Measurements from ENCODE around the gene BTBD19. TPM values are rescaled to one million over a fixed set of nuclear protein-coding genes. Genes with fewer than 3 reads are reported as not detected.
A peak's percentile ranks its signal among the peaks of the same experiment; 100 is the strongest.
"Not testable (repeated sequence)": the region's sequence is repeated elsewhere in the genome, so short reads cannot be mapped to it uniquely, and the experiment has no call there.

BTBD19 gene
- total RNA-seq, 2 experiments from 2014 or later: 4.5 to 8.8 TPM

DNA sequence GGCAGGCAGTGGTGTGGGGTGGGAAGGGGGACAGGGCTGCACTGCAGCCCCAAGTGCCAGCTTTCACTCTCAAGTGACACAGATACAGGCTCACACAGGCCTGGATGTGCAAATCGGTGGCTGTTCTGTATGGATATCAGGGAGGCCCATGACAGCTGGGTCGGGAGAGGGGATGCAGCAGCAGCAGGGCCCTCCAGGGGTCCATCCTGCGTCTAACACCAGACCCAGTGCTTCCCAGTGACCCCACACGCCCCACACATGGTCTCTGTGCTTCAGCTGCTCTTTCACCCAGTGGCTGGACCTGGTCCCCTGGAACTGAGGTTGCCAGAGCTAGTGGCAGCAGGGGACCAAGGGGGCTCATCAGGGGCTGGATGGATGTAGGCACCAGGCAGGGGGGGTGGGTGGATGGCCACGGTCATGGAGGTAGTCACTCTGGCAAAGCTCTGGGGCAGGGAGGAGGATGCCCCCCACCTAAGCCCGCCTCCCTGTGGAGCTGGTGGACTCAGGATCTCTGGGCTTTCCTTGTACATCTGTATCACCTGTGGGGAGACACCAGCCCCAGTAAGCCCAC is 13.9 kb downstream of the BTBD19 start:
- H3K9me3 Mint-ChIP-seq (ENCODE audit: insufficient read depth): no peaks in the 10 kb centered on the region
- H3K36me3 Mint-ChIP-seq (ENCODE audit: low read depth): no peaks in the 10 kb centered on the region
- no peak overlapping the region for H3K4me3 Mint-ChIP-seq
- ChIA-PET POLR2A (interaction anchor here (0.6 to 16.3 kb wide), 7 partner anchors 8 to 189 kb away, joined by 5 to 713 read pairs (median 40); partner anchors contain the start of genes BEST4, BTBD19, DYNLT4 and HECTD3), CTCF (interaction anchor here (0.8 to 2.8 kb wide), 9 partner anchors 9 to 481 kb away, joined by 3 to 10 read pairs (median 5); partner anchors contain the start of genes HECTD3, PLK3 and UROD)
- no peak overlapping the region for H3K27ac Mint-ChIP-seq
- no peaks in the 10 kb centered on the region for H3K27me3 Mint-ChIP-seq (ENCODE audit: low read depth)
- ATAC-seq: no peak
- DNase-seq: no peak
- H3K4me1 Mint-ChIP-seq (ENCODE audit: low read depth): peaks cover 48% of the 10 kb centered on the region

DNA sequence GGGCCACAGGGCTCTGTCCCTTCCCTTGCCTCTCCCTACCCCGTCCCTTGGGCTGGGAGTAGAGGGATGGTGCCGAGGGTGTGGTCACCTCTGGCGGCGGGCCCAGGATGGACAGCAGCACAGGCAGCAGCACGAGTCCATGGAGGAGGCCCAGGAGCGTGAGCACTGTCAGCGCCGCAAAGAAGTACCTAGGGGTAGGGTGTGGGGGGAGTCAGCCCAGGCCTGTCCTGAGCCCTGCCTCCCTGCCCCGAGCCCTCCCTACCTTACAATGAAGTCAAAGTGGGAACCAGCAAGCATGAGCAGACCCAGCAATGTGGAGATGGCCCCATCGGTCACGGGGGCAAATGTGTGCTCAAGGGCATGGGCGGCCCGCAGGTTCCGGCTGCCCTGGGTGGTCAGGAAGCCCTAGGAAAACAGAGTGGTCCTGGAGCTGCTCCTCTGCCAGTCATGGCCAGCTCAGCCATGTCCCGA is 14.7 kb downstream of the BTBD19 start:
- no peaks in the 10 kb centered on the region for H3K27me3 Mint-ChIP-seq (ENCODE audit: low read depth)
- H3K9me3 Mint-ChIP-seq (ENCODE audit: insufficient read depth): no peaks in the 10 kb centered on the region
- POLR2A ChIA-PET: interaction anchor here (1.0 to 16.3 kb wide), 5 partner anchors 19 to 188 kb away, joined by 3 to 713 read pairs (median 115); partner anchors contain the start of genes BEST4, BTBD19, DYNLT4 and HECTD3
- no peak overlapping the region for H3K4me3 Mint-ChIP-seq
- ATAC-seq (no peak), DNase-seq (no peak)
- H3K27ac Mint-ChIP-seq: peak overlapping the region; percentile 30
- no peaks in the 10 kb centered on the region for H3K36me3 Mint-ChIP-seq (ENCODE audit: low read depth)
- CTCF ChIA-PET: interaction anchor here (1.6 to 2.8 kb wide), 4 partner anchors 23 to 189 kb away, joined by 5 to 10 read pairs (median 8); partner anchors contain the start of genes HECTD3, PLK3 and UROD
- H3K4me1 Mint-ChIP-seq (ENCODE audit: low read depth): peaks cover 43% of the 10 kb centered on the region

DNA sequence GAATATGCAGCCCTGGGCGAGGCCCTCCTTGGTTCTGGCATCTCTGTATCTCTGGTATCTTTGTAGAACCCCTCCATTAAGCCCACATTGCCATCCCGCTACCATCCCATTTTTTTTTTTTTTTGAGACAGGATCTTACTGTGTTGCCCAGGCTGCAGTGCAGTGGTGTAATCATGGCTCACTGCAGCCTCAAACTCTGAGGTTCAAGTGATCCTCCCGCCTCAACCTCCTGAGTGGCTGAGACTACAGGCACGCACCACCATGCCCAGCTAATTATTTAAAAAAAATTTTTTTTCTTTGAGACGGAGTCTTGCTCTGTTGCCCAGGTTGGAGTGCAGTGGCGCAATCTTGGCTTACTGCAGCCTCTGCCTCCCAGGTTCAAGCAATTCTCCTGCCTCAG is 16.1 kb downstream of the BTBD19 start:
- ChIA-PET POLR2A (interaction anchor here (0.6 to 16.3 kb wide), 4 partner anchors 20 to 97 kb away, joined by 3 to 713 read pairs (median 284); partner anchors contain the start of genes BEST4, BTBD19, DYNLT4 and PLK3), CTCF (interaction anchor here (1.6 kb wide), 1 partner anchor 13 kb away, joined by 3 read pairs; no protein-coding TSS in a partner anchor)
- H3K4me1 Mint-ChIP-seq (ENCODE audit: low read depth): peaks cover 33% of the 10 kb centered on the region
- not testable (repeated sequence) for H3K36me3 Mint-ChIP-seq (ENCODE audit: low read depth); H3K4me3 Mint-ChIP-seq; H3K27me3 Mint-ChIP-seq (ENCODE audit: low read depth); DNase-seq; H3K9me3 Mint-ChIP-seq (ENCODE audit: insufficient read depth); H3K27ac Mint-ChIP-seq; ATAC-seq

DNA sequence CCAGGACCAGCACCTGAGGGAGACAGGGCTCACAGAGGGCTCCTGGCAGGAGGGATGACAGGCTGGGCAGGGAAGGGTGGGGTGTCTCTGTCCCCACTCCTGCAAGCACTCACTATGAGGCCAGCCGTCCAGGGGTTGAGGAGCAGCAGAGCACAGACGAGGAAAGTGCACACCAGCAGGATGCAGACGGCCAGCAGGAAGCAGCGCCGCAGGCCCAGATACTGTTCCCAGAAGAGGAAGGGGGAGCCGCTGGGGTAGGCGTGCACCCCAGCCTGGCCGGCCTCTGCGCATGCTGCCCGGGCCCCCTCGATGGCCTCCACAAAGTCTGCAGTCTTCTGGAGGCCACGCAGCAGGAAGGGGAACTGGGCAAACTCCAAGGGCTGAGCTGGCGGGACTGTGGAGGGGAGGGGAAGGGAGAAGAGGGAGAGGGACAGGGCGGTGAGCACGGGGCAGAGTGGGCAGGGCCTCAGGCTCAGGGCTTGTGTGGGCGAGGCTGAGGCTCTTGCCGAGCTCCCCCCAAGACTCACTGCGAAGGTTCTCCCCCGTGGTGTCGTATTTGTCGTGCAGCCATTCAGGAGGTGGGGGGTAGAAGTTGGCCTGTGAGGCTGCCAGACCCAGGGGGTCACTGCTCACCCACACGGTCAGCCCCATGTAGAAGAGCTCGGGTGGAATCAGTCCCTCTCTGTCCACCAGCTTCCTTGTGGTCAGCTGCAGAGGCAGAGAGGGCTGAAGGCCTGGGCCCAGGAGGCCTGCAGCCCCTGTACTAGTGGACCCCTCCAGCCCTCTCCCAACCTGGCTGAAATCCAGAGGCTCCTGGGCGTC is 18.3 kb downstream of the BTBD19 start:
- CTCF ChIA-PET: interaction anchor here (1.1 to 2.2 kb wide), 2 partner anchors 9 to 33 kb away, joined by 4 to 9 read pairs; no protein-coding TSS in a partner anchor
- H3K4me1 Mint-ChIP-seq (ENCODE audit: low read depth): peaks cover 15% of the 10 kb centered on the region

DNA sequence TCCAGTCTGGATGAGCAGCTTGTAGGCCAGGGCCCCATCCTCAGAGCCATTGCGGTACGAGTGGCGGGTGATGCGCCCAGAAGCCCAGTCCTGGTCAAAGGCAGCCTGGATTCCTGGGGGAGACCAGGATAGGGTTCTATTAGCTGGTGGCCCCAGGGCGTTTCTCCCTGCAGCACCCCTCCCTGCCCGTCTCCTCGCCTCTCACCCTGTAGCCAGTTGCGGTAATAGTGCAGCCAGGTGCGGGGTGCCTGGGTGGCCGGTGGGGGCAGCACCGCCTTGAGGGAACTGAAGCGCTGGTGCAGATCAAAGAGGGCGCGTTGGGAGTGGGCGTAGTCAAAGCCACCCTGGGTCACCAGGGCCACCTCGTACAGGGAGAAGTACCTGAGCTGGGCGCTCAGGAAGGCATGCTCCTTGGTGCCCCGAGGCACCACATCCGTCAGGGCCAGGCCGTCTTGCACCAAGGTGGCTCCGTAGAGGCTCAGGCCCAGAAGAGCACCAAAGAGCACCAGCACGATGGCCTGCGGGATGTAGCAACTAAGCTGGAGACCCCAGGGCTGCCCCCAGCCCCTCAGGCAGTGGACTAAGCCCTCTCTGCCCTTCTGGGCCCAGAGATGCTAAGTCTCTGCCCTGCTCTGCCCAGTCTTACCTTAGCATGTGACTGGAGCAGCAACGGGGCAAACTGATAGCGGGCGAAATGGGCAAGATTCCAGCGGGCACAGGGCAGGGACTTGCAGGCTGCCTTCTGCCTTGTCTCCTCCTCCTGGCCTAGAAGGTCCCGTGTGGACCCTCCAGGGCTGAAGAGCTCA is 19.1 kb downstream of the BTBD19 start:
- no peaks in the 10 kb centered on the region for H3K27me3 Mint-ChIP-seq (ENCODE audit: low read depth)
- ChIA-PET POLR2A (interaction anchor here (0.9 to 16.3 kb wide), 5 partner anchors 8 to 100 kb away, joined by 3 to 564 read pairs (median 5); partner anchors contain the start of genes PLK3 and RNU5D-1), CTCF (interaction anchor here (1.1 to 2.2 kb wide), 2 partner anchors 8 to 34 kb away, joined by 4 to 9 read pairs; no protein-coding TSS in a partner anchor)

More for the DNA sequence above, 18.3 kb downstream of the BTBD19 start:
- no peak for DNase-seq
- Mint-ChIP-seq H3K27ac (no peak overlapping the region), H3K4me3 (no peak overlapping the region), H3K27me3 (ENCODE audit: low read depth) (no peaks in the 10 kb centered on the region), H3K9me3 (ENCODE audit: insufficient read depth) (no peaks in the 10 kb centered on the region), H3K36me3 (ENCODE audit: low read depth) (no peaks in the 10 kb centered on the region)
- no peak for ATAC-seq
- POLR2A ChIA-PET: interaction anchor here (0.9 to 16.3 kb wide), 5 partner anchors 7 to 99 kb away, joined by 3 to 564 read pairs (median 5); partner anchors contain the start of genes PLK3 and RNU5D-1

DNA sequence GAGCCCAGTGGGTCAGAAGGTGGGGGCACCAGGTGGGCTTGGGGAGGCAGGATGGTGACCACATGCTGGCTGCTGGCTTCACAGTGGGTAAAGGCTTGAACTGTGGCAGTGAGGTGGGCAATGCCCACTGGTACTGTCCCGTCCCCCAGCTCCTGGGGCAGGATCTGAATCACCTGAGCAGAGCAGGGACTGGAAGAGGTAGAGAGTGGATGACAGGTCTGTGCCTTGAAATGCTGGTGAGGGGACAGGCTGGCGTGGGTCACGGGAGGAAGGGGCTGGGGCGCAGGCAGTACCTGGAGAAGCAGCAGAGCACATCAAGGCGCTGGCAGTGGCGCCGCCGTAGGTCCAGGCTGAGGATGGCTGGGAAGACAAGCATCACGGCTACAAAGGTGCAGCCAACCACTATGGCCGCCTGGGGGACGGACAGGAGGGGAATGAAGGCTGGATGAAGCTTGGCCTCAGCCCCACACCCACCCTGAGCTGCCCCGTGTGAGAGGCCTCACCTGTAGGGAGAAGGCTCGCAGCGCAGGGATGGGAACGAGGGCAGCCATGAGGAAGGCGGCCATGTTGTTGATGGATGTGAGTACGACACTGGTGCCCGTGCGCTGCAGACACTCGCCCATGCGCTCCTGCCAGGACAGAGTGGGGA is 19.8 kb downstream of the BTBD19 start:
- Mint-ChIP-seq H3K27me3 (ENCODE audit: low read depth) (no peaks in the 10 kb centered on the region), H3K36me3 (ENCODE audit: low read depth) (no peaks in the 10 kb centered on the region), H3K4me3 (no peak overlapping the region), H3K27ac (no peak overlapping the region), H3K9me3 (ENCODE audit: insufficient read depth) (no peaks in the 10 kb centered on the region), H3K4me1 (ENCODE audit: low read depth) (peaks cover 3% of the 10 kb centered on the region)
- ATAC-seq: no peak
- ChIA-PET POLR2A (interaction anchor here (0.9 to 16.3 kb wide), 4 partner anchors 9 to 100 kb away, joined by 3 to 564 read pairs (median 6); partner anchors contain the start of genes PLK3 and RNU5D-1), CTCF (interaction anchor here (1.1 kb wide), 1 partner anchor 8 kb away, joined by 4 read pairs; no protein-coding TSS in a partner anchor)
- no peak for DNase-seq

More for the DNA sequence above, 19.1 kb downstream of the BTBD19 start:
- Mint-ChIP-seq H3K4me3 (no peak overlapping the region), H3K9me3 (ENCODE audit: insufficient read depth) (no peaks in the 10 kb centered on the region), H3K36me3 (ENCODE audit: low read depth) (no peaks in the 10 kb centered on the region), H3K4me1 (ENCODE audit: low read depth) (peaks cover 10% of the 10 kb centered on the region), H3K27ac (no peak overlapping the region)
- DNase-seq: no peak
- ATAC-seq: no peak

DNA sequence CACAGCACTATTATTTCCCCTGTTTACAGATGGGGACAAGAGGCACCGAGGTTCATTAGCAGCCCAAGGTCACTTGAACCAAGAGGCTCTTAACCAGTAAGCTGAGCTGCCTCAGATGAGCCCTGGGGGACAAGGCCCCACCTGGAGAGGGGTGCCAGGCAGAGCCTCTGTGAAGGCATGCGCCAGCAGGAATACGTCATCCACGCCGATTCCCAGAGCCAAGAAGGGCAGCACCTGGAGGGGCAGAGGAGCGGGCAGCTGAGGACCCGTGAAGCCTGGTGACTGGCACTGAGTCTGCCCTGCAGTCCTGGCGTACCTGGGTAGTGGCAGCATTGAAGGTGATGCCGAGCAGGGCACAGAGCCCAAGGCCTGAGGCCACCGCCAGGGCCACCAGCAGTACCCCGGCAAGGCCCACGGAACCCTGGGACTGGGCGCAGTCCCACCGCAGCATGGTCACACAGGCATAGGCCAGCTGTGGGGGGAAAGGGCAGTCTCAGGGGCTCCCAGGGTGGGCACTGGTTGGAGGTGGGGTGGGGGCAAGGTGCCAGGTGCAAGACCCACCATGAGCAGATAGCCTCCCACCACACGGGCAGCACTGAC is 20.6 kb downstream of the BTBD19 start:
- H3K36me3 Mint-ChIP-seq (ENCODE audit: low read depth): no peaks in the 10 kb centered on the region
- no peak overlapping the region for H3K27ac Mint-ChIP-seq
- CTCF ChIA-PET: no interaction called here
- POLR2A ChIA-PET: interaction anchor here (2.3 to 16.3 kb wide), 3 partner anchors 8 to 101 kb away, joined by 14 to 564 read pairs (median 18); partner anchors contain the start of gene RNU5D-1
- no peak overlapping the region for H3K4me3 Mint-ChIP-seq
- no peaks in the 10 kb centered on the region for H3K27me3 Mint-ChIP-seq (ENCODE audit: low read depth)
- H3K9me3 Mint-ChIP-seq (ENCODE audit: insufficient read depth): no peaks in the 10 kb centered on the region
- ATAC-seq: no peak
- DNase-seq: no peak
- peaks cover 3% of the 10 kb centered on the region for H3K4me1 Mint-ChIP-seq (ENCODE audit: low read depth)

DNA sequence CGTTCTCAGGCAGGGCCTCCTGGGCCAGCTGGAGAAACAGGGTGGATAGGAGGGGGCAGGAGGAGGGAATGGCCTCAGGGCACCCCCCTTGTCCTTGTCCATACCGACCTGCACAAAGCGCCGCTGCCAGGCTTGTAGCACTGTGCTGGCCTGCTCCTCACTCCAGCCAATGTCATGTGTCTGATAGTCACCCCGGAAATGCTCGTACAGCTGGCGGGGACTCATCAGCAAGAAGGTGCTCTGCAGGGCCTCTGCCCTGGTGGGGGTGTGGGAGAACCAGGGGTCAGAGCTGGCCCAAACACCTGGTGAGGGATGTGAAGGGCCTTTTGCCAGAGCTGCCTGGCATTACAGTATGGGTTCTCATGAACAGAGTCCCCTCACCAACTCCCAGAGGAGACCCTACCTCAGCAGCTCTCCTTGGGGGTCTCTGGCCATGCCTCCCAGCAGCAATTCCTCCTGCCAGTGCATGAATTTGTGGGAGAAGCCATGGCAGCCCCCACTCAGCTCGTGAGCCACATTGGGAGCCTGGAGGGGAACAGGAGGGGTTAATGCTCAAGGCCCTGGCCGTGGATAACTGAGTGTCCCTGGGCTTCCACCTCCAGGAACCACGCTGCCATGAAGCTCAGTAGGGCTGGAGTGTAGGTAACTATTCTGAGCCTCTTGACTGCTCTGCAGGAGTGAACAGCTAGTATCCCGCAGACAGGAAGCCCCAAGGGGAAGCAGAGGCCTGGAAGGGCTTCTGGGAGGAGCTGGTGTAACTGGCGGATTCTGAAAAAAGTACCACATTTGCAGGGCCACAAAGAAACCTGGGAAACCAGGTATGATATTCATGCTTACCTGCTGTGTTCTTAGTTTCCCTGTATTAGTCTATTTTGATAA is 21.4 kb downstream of the BTBD19 start:
- H3K27ac Mint-ChIP-seq: no peak overlapping the region
- ATAC-seq: no peak
- CTCF ChIA-PET: no interaction called here
- no peaks in the 10 kb centered on the region for H3K36me3 Mint-ChIP-seq (ENCODE audit: low read depth)
- POLR2A ChIA-PET: interaction anchor here (0.7 to 16.3 kb wide), 5 partner anchors 9 to 477 kb away, joined by 3 to 564 read pairs (median 14); partner anchors contain the start of gene RNU5D-1
- no peaks in the 10 kb centered on the region for H3K27me3 Mint-ChIP-seq (ENCODE audit: low read depth)
- H3K4me1 Mint-ChIP-seq (ENCODE audit: low read depth): peaks cover 3% of the 10 kb centered on the region
- no peak overlapping the region for H3K4me3 Mint-ChIP-seq
- no peak for DNase-seq
- H3K9me3 Mint-ChIP-seq (ENCODE audit: insufficient read depth): no peaks in the 10 kb centered on the region

DNA sequence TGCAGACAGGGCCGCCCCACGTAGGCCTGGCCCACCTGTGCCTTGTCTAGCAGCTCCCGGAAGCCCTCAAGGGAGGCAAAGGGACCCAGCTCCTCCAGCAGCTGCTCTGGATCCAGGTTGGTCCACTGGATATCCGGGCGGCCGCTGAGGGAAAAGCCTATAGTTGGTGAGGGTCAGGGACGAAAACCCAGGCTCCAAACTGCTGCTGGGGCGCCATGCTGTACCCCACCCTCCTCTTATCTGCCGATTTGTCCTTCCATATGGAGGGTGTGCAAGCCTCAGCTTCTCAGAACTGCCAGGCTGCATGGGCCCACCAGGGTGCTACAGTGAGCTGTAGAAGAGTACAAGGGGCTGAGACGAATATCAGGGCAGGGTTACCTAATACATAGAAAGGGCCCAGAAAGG is 22.6 kb downstream of the BTBD19 start:
- POLR2A ChIA-PET: interaction anchor here (1.3 to 16.3 kb wide), 5 partner anchors 10 to 181 kb away, joined by 4 to 564 read pairs (median 14); partner anchors contain the start of genes RNU5D-1 and UROD

More for the DNA sequence above, 22.6 kb downstream of the BTBD19 start:
- no peaks in the 10 kb centered on the region for H3K9me3 Mint-ChIP-seq (ENCODE audit: insufficient read depth)
- no peak for ATAC-seq
- DNase-seq: no peak
- no peaks in the 10 kb centered on the region for H3K36me3 Mint-ChIP-seq (ENCODE audit: low read depth)
- H3K27me3 Mint-ChIP-seq (ENCODE audit: low read depth): no peaks in the 10 kb centered on the region
- no peak overlapping the region for H3K27ac Mint-ChIP-seq
- no peak overlapping the region for H3K4me3 Mint-ChIP-seq
- peaks cover 8% of the 10 kb centered on the region for H3K4me1 Mint-ChIP-seq (ENCODE audit: low read depth)
- CTCF ChIA-PET: interaction anchor here (0.9 to 1.7 kb wide), 2 partner anchors 9 to 32 kb away, joined by 3 to 5 read pairs; no protein-coding TSS in a partner anchor
